ENCODE results near the gene GNG3.

Gene GNG3

DNA sequence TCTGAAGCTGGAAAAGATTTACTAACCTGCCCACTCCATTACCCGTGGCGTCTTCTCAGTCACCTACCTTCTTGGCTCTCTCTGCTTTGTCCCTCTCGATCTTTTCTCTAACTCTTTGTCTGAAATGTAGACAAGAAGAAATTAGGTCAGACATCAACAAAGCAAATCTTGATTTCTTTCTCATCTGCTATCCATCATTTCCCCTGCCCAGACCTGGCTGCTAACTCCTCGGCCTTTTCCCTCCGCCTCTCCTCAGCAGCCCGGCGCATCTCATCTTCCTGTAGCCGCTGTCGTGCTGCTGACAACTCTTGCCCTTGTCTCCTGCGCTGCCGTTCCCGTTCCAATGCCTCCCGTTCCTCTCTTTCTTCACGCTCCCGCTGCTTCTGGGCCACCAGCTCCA, 29.8 kb upstream of the GNG3 start:
- TF ChIP-seq, protein P1, sequence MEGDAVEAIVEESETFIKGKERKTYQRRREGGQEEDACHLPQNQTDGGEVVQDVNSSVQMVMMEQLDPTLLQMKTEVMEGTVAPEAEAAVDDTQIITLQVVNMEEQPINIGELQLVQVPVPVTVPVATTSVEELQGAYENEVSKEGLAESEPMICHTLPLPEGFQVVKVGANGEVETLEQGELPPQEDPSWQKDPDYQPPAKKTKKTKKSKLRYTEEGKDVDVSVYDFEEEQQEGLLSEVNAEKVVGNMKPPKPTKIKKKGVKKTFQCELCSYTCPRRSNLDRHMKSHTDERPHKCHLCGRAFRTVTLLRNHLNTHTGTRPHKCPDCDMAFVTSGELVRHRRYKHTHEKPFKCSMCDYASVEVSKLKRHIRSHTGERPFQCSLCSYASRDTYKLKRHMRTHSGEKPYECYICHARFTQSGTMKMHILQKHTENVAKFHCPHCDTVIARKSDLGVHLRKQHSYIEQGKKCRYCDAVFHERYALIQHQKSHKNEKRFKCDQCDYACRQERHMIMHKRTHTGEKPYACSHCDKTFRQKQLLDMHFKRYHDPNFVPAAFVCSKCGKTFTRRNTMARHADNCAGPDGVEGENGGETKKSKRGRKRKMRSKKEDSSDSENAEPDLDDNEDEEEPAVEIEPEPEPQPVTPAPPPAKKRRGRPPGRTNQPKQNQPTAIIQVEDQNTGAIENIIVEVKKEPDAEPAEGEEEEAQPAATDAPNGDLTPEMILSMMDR (IDR thresholded peaks at IDR 0.05; ENCODE audit: low read length, missing control alignments) = no peak
- peak overlapping the region; percentile 95 for H3K4me3 ChIP-seq (replicated peaks; ENCODE audit: low read depth, low read length)
- no peak for DNase-seq (ENCODE audit: low read depth)

DNA sequence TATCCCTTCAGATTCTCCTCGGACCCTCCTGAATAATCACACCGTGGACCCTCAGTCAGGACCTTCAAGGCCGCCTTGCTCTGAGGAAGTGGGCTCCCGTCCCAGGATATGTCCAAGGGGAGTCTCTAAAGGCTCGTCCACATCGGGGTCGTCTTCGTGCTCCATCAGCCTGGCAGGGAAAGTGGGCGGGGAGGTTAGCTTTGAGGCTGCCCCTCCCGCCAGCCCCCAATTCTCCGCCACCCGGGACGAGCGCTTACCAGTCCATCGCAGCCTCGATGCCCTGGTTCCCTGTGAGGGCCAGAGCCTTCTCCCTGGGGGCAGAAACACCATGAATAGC, 29.1 kb upstream of the GNG3 start:
- no peak for DNase-seq (ENCODE audit: low read depth)
- TF ChIP-seq, protein P1 (IDR thresholded peaks at IDR 0.05; ENCODE audit: low read length, missing control alignments) = no peak
- H3K4me3 ChIP-seq (replicated peaks; ENCODE audit: low read depth, low read length) = peak overlapping the region; percentile 95

DNA sequence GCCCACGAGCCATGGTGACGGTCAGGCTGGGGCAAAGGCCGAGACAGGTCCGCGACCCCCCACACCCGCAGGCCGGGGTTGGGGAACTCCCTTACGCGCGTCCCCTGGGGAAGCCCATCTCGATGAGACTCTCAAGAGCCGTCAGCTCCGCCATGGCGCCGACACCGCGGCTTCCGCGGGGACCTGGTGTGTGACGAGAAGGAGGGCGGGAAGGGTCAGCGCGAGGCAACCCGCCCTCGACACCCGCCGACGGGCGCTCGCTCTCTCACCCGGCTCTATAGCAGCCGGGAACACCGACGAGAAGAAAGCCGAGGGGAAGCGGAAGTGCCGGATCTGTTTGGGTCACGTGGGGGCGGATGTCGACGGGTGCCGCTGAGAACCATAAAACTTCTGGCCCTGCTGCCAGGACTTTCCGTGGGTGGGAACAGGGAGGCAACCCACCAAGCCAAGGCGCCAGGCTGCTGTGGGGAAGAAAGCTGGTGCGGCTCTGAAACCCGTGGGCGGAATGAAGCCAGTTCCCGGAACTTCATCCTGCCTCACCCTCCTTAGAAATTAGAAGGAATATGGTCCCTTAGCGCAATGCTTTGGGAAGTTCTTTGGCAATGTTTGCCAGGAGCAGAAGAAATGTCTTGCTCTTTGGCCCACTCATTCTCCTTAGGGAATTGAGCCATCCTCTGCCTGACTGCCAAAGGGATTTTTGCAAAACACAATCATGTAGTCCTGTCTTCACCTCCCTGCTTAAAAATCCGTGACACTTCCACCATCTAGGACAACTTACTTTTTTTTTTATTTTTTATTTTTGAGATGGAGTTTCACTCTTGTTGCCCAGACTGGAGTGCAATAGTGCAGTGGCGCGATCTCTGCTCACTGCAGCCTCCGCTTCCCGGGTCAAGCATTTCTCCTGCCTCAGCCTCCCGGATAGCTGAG, 28.4 kb upstream of the GNG3 start, which contains the start of gene UBXN1:
Gene UBXN1, minus strand, starts transcription at position 304 of the 927 bp plus-strand sequence. Its CDS starts 150 bp downstream, at position 154.
- TF ChIP-seq, protein P1 (IDR thresholded peaks at IDR 0.05; ENCODE audit: low read length, missing control alignments) = no peak
- DNase-seq (ENCODE audit: low read depth) = peak; percentile 92
- peak within 1 kb of the TSS; percentile 95 for H3K4me3 ChIP-seq (replicated peaks; ENCODE audit: low read depth, low read length)

DNA sequence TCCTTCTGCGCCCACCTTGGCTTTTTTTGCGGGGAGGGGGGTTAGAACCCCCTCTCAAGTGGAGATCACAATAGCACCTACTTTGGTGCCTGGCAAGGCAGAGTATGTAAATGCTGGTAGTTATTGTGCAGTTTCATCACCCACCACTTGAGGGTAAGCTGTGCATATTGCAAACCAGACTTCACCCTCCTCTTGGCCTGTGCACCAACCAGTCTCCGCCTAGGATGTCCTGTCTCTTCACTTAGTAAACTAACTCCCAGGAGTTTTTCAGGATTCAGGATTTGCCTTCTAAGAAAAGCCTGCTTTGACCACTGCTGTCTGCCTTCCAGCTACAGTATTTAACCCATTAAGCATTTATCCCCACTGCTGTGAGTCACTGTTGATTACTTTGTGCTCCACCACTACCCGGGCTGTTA, 26.6 kb upstream of the GNG3 start:
- no peak overlapping the region for H3K4me3 ChIP-seq (replicated peaks; ENCODE audit: low read depth, low read length)
- DNase-seq (ENCODE audit: low read depth) = peak; percentile 88
- TF ChIP-seq, protein P1 (IDR thresholded peaks at IDR 0.05; ENCODE audit: low read length, missing control alignments) = peak; percentile 67

DNA sequence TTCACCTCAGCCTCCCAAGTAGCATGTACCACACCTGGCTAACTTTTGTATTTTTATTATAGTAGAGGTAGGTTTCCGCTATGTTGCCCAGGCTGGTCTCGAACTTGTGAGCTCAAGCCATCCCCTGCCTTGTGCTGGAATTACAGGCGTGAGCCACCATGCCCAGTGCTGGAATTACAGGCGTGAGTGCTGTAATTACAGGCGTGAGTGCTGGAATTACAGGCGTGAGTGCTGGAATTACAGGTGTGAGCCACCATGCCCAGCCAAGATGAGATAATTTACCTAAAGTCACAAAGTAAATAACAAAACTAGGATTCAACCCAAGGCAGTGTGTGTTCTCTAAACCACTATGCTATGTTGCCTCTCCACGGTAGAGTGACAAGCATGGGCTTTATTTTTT, 25.0 kb upstream of the GNG3 start:
- no peak for DNase-seq (ENCODE audit: low read depth)
- TF ChIP-seq, protein P1 (IDR thresholded peaks at IDR 0.05; ENCODE audit: low read length, missing control alignments) = no peak
- H3K4me3 ChIP-seq (replicated peaks; ENCODE audit: low read depth, low read length) = no peak overlapping the region

DNA sequence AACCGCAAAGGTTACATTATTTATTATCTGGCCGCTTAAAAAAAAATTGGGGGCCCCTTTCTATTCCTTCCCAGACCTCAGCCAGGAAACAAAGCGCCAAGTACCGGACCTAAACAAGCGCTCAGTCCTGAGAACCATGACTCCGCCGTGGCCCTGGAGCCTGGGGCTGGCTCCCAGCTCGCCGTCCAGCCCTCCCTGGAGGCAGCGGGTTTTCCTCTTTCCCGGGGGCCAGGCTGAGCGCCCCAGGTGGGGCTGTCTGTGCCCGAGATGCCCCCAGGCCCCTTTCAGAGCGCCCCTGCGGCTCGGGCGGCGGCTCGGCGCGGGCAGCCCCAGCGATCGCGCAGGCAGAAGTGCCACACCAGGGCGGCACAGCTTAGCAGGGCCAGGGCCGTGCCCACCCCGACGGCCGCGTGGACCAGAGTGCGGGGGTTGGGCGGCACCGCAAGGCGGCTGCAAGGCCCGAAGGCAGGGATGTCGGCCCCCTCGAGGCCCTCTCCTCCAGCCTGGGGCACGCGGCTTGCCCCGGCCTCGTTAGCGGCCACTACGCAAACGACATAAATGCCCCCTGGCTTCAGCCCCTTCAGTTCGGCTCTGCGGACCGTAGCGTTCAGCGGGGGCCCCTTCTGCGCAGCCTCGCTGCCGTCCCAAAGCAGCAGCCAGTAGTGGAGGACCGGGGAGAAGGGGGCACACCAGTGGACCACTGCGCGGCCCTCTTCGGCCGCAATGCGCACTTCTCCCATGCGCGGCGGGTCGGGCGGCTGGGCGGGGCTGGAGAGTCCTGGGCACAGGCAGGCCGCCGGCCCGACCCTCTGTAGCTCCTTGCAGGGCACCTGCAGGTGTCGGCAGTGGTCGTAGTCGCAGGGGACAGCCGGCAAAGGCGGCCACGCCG, 19.7 kb upstream of the GNG3 start:
- TF ChIP-seq, protein P1 (IDR thresholded peaks at IDR 0.05; ENCODE audit: low read length, missing control alignments) = no peak
- DNase-seq (ENCODE audit: low read depth) = no peak
- H3K4me3 ChIP-seq (replicated peaks; ENCODE audit: low read depth, low read length) = no peak overlapping the region

Measured in fibroblast of pulmonary artery (primary cell).